Effector CD8-positive, alpha-beta T cell (primary cell): ENCODE measurements around the gene CHAF1A.

Experiments used
- DNase-seq: peaks from one replicate; lab custom pipeline; 2025; lab: John Stamatoyannopoulos, UW

CHAF1A gene

GRCh38 chr19:4442819-4443146 lies 40.3 kb downstream of the CHAF1A start:
- DNase-seq: no peak

GRCh38 chr19:4443188-4443587 lies 40.7 kb downstream of the CHAF1A start:
- no peak for DNase-seq

- DNase-seq: no peak
Measured at GRCh38 chr19:4443966-4444764, 41.7 kb downstream of the CHAF1A start.

GRCh38 chr19:4444765-4445741 lies 42.6 kb downstream of the CHAF1A start:
- DNase-seq: no peak

GRCh38 chr19:4445963-4446703 lies 43.7 kb downstream of the CHAF1A start:
- DNase-seq: no peak

GRCh38 chr19:4446704-4447200 lies 44.3 kb downstream of the CHAF1A start:
- DNase-seq: no peak

- DNase-seq: no peak
Measured at GRCh38 chr19:4447327-4448146, 45.1 kb downstream of the CHAF1A start.

- DNase-seq: no peak
Measured at GRCh38 chr19:4448147-4448985, 45.9 kb downstream of the CHAF1A start.

GRCh38 chr19:4449022-4449638 lies 46.7 kb downstream of the CHAF1A start:
- no peak for DNase-seq

- DNase-seq: no peak
Measured at GRCh38 chr19:4449639-4450028, 47.2 kb downstream of the CHAF1A start.

- no peak for DNase-seq
Measured at GRCh38 chr19:4452230-4452990, 50.0 kb downstream of the CHAF1A start.

- no peak for DNase-seq
Measured at GRCh38 chr19:4453232-4454179, 51.1 kb downstream of the CHAF1A start.

- no peak for DNase-seq
Measured at GRCh38 chr19:4454747-4455718, 52.6 kb downstream of the CHAF1A start.

- DNase-seq: no peak
Measured at GRCh38 chr19:4455719-4456475, 53.5 kb downstream of the CHAF1A start.

- no peak for DNase-seq
Measured at GRCh38 chr19:4456476-4456842, 54.0 kb downstream of the CHAF1A start.
